ENCODE measurements around the gene SNX2. TPM values are rescaled to one million over a fixed set of nuclear protein-coding genes. Genes with fewer than 3 reads are reported as not detected.

The SNX2 gene, protein sequence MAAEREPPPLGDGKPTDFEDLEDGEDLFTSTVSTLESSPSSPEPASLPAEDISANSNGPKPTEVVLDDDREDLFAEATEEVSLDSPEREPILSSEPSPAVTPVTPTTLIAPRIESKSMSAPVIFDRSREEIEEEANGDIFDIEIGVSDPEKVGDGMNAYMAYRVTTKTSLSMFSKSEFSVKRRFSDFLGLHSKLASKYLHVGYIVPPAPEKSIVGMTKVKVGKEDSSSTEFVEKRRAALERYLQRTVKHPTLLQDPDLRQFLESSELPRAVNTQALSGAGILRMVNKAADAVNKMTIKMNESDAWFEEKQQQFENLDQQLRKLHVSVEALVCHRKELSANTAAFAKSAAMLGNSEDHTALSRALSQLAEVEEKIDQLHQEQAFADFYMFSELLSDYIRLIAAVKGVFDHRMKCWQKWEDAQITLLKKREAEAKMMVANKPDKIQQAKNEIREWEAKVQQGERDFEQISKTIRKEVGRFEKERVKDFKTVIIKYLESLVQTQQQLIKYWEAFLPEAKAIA
- polyA plus RNA-seq (2011; rRNA removed) (23.5 and 33.1 TPM in 2 replicates), polyA minus RNA-seq (2011; rRNA and poly(A)+ RNA removed) (32.2 and 58.8 TPM in 2 replicates)

DNA sequence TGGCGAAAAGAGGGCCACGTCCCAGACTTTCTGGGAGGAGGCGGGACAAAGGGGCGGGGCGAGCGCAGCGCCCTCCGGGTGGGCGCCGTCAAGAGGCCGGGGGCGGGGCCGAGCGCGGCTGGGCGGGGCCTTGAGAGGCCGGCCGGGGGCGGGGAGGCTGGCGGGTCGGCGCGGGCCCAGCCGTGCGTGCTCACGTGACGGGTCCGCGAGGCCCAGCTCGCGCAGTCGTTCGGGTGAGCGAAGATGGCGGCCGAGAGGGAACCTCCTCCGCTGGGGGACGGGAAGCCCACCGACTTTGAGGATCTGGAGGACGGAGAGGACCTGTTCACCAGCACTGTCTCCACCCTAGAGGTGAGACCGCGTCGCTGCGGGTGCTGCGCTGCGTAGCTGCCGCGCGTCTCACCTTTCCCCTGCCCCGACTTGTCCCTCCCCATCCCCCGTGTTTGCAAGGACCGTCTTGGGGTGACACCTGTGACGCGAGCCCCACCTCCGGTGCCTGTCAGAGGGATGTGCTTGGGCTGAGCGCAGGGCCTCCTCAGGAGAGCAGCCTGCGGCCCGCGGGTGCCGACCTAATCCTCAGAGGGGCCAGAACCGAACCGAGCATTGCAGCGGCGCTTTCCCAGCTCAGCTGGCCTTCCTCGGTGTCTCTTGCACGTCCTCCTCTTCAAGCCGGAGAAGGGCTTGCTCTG, at the start of gene SNX2:
TSS of gene SNX2 (plus strand) at position 220 of the 689 bp plus-strand sequence. CDS start at position 244, 24 bp downstream.
- TF ChIP-seq, protein P1, sequence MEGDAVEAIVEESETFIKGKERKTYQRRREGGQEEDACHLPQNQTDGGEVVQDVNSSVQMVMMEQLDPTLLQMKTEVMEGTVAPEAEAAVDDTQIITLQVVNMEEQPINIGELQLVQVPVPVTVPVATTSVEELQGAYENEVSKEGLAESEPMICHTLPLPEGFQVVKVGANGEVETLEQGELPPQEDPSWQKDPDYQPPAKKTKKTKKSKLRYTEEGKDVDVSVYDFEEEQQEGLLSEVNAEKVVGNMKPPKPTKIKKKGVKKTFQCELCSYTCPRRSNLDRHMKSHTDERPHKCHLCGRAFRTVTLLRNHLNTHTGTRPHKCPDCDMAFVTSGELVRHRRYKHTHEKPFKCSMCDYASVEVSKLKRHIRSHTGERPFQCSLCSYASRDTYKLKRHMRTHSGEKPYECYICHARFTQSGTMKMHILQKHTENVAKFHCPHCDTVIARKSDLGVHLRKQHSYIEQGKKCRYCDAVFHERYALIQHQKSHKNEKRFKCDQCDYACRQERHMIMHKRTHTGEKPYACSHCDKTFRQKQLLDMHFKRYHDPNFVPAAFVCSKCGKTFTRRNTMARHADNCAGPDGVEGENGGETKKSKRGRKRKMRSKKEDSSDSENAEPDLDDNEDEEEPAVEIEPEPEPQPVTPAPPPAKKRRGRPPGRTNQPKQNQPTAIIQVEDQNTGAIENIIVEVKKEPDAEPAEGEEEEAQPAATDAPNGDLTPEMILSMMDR (IDR thresholded peaks at IDR 0.05; ENCODE audit: insufficient read depth, low read depth, low read length): peak; percentile 14; the same call in 1 of the 2 replicates
- Histone ChIP-seq H3K4me3 (ENCODE audit: low read depth, low read length) (peak within 1 kb of the TSS; percentile 94), H3K36me3 (ENCODE audit: control insufficient read depth, insufficient read depth, low read length) (no peaks in the 10 kb centered on the region), H3K27me3 (ENCODE audit: control insufficient read depth, insufficient read depth, low read length) (no peaks in the 10 kb centered on the region)
- DNase-seq (ENCODE audit: low read depth): peak; percentile 25
- CTCF ChIA-PET: interaction anchor here (0.7 to 1.8 kb wide), 5 partner anchors 11 to 226 kb away, joined by 3 to 6 read pairs (median 4); no protein-coding TSS in a partner anchor
- POLR2A ChIA-PET: no interaction called here

DNA sequence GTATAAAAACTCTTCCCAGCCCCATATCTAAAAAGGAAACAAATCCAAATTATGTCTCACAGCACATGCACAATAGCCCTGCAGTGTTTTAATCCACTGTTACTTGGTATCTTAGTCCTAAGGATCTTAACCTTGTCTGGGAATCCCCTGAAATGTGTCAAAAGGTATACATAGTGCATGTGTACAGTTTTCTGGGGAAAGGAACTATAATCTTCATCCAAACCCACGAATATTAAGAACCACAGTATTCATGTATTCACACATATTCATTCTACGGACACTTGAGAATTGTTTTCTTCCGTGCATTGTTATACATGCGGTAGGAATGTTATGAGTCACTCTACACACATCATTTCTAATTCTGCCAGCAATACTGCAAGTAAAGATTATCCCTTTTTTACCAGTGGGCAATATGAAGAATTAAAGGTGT, 47.8 kb upstream of the SNX2 start:
- Histone ChIP-seq H3K27me3 (ENCODE audit: control insufficient read depth, insufficient read depth, low read length) (no peaks in the 10 kb centered on the region), H3K36me3 (ENCODE audit: control insufficient read depth, insufficient read depth, low read length) (no peaks in the 10 kb centered on the region), H3K4me3 (ENCODE audit: low read depth, low read length) (no peak overlapping the region)
- CTCF ChIA-PET: no interaction called here
- TF ChIP-seq, protein P1 (IDR thresholded peaks at IDR 0.05; ENCODE audit: insufficient read depth, low read depth, low read length): no peak
- POLR2A ChIA-PET: no interaction called here
- DNase-seq (ENCODE audit: low read depth): no peak

DNA sequence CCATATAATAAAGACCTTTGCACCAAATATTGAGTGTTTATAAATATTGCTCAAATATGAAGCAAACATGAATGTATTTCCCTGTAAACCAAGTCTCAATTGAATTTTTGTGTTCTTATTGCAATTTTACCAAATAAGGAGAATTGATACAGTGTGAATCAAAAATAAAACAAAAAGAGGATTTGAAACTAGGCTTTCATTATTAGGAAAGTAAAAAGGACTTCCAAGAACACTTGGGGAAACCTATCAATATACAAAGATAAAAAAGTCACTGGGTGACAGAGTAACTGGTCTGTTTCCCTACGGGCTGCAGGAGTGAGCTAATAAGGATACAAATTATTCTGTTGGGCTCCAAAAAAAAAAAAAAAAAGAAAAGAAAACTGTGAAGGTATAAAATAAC, 44.8 kb upstream of the SNX2 start:
- no peak for DNase-seq (ENCODE audit: low read depth)

DNA sequence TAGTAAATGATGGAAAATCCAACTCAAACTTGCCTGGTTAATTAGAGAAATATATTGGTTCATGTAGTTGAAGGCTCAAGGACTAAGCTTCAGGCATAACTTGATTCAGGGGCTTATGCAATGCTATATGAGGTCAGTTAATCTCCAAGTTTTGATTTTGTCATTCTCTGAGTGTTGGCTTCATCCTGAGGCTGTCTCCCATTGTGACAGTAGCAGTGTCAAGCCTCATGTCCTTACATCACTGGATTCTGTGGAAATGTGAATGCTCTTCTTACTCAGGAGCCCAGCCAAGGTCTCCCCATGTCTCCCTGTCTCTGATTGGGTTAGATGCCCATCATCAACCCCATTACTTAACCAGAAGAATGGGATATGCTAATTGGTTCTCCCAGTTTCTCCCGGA, 44.4 kb upstream of the SNX2 start:
- H3K36me3 ChIP-seq (ENCODE audit: control insufficient read depth, insufficient read depth, low read length): no peaks in the 10 kb centered on the region
- no peak for DNase-seq (ENCODE audit: low read depth)
- no peak overlapping the region for H3K4me3 ChIP-seq (ENCODE audit: low read depth, low read length)
- H3K27me3 ChIP-seq (ENCODE audit: control insufficient read depth, insufficient read depth, low read length): no peaks in the 10 kb centered on the region
- TF ChIP-seq, protein P1 (IDR thresholded peaks at IDR 0.05; ENCODE audit: insufficient read depth, low read depth, low read length): no peak
- ChIA-PET POLR2A (no interaction called here), CTCF (no interaction called here)

More for the DNA sequence above, 44.8 kb upstream of the SNX2 start:
- Histone ChIP-seq H3K36me3 (ENCODE audit: control insufficient read depth, insufficient read depth, low read length) (no peaks in the 10 kb centered on the region), H3K4me3 (ENCODE audit: low read depth, low read length) (no peak overlapping the region), H3K27me3 (ENCODE audit: control insufficient read depth, insufficient read depth, low read length) (no peaks in the 10 kb centered on the region)
- ChIA-PET CTCF (no interaction called here), POLR2A (no interaction called here)
- TF ChIP-seq, protein P1 (IDR thresholded peaks at IDR 0.05; ENCODE audit: insufficient read depth, low read depth, low read length): no peak
